GM18507 (cell line): Measurements from ENCODE around the gene NCS1.
"Not testable (repeated sequence)": the region's sequence is repeated elsewhere in the genome, so short reads cannot be mapped to it uniquely, and the experiment has no call there.

Source experiments
- DNase-seq: peaks from one replicate; pipeline ENCODE4 v3.0.0; 2011; ENCODE audit warnings: low read depth; ENCODE audit not compliant: insufficient read length; ENCODE audit errors: extremely low spot score
- FAIRE-seq: peaks from 2 replicates; lab custom pipeline; 2011; peaks lifted over from hg19 to GRCh38; lab: Jason Lieb, UNC

The NCS1 gene

GRCh38 chr9:130246126-130246525, 73.9 kb downstream of the NCS1 start:
- FAIRE-seq: no peak
- DNase-seq: no peak

- FAIRE-seq: no peak
- DNase-seq: no peak
Measured at GRCh38 chr9:130254747-130255630, 82.8 kb downstream of the NCS1 start.

GRCh38 chr9:130255631-130256134, 83.5 kb downstream of the NCS1 start:
- FAIRE-seq (no peak), DNase-seq (no peak)

DNA sequence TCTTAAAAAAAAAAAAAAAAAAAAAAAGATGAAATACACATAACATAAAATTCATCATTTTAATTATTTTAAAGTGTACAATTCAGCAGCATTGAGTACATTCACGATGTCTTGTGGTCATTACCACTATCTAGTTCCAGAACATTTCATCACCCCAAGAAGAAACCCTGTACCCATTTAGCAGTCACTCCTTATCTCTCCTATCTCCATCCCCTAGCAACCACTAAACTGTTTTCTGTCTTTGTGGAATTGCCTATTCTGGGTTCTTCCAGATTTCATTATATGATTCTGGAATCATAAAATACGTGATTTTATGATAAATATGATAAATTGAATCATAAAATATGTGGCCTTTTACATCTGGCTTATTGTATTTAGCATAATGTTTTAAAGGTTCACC, 84.4 kb downstream of the NCS1 start:
- DNase-seq (no peak), FAIRE-seq (no peak)

- FAIRE-seq, DNase-seq: not testable (repeated sequence)
Measured at GRCh38 chr9:130258137-130258536, 85.9 kb downstream of the NCS1 start.

- DNase-seq: no peak
- FAIRE-seq: no peak
Measured at GRCh38 chr9:130259044-130259443, 86.8 kb downstream of the NCS1 start.

GRCh38 chr9:130260816-130261765, 88.9 kb downstream of the NCS1 start:
- no peak for FAIRE-seq
- no peak for DNase-seq

GRCh38 chr9:130262061-130262745, 90.0 kb downstream of the NCS1 start:
- FAIRE-seq (no peak), DNase-seq (no peak)

GRCh38 chr9:130262771-130263170, 90.6 kb downstream of the NCS1 start:
- DNase-seq (no peak), FAIRE-seq (no peak)

- no peak for DNase-seq
- no peak for FAIRE-seq
Measured at GRCh38 chr9:130263601-130264413, 91.6 kb downstream of the NCS1 start.

GRCh38 chr9:130264414-130265350, 92.5 kb downstream of the NCS1 start:
- FAIRE-seq (no peak), DNase-seq (no peak)

GRCh38 chr9:130265431-130266235, 93.4 kb downstream of the NCS1 start, which contains the start of gene HMCN2:
Gene HMCN2, plus strand, starts transcription at chr9:130265760. Its CDS starts 119 bp downstream, at chr9:130265879.
- DNase-seq (no peak), FAIRE-seq (no peak)

DNA sequence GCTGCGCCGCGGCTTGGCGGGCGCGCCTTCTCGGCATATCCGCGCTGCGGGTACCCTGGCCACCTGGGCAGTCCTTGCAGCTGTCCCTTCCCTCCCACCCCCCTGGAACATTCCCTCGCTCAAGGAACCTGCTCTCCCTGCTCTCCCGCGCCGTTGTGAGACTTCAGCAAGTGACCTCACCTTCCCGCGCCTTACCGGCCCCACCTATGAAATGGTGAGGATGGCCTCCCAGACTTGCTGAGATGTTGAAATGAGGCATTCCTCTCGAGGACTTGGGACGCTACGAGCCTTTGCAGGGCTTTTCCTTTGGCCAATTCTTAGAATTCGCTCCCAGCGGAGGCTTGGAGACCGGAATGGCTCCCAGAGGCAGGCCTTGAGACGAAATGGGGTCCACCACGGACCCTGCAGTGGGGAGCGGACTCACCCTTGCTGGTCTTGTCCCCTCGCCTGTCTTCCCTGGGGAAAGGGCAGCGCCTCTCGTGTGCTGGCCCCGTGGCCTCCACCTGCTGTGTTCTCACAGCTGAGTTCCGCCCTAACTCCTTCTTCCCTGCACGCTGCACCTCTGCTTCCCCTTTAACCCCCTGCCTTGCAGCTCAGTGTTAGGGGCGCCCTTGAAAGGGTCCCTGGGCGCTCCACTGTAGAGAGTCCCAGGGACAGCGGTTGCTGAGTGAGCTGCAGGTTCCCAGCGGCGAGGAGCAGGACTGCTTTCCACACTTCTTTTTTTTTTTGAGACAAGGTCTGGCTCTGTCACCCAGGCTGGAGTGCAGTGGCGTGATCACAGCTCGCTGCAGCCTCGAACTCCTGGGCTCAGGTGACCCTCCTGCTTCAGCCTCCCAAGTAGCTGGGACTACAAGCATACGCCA, 94.3 kb downstream of the NCS1 start:
- no peak for FAIRE-seq
- DNase-seq: no peak

DNA sequence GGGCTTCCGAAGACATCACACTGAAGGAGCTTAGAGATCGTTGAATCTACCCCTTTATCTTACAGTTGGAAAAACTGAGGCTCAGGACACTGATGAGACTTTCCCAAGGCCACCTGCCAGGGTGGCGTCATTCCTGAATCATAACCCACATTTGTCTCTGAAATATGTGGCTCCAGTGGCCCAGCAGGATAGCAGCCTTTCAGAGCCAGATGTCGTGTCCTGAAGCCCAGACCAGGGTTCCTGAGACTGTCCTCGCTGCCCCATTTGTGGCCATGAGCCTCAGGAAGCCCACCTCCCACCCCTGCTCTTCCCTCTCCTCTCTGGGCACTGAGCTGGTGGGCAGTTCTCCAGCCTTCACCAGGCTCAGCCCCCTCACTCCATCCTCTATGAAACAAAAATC, 95.7 kb downstream of the NCS1 start:
- no peak for FAIRE-seq
- DNase-seq: no peak

- FAIRE-seq: no peak
Measured at GRCh38 chr9:130268521-130269211, 96.5 kb downstream of the NCS1 start.

More at GRCh38 chr9:130268521-130269211, 96.5 kb downstream of the NCS1 start:
- no peak for DNase-seq
